Keratinocyte (primary cell): Measurements from ENCODE around the gene CBX8. TPM values are rescaled to one million over a fixed set of nuclear protein-coding genes. Genes with fewer than 3 reads are reported as not detected.
A peak's percentile ranks its signal among the peaks of the same experiment; 100 is the strongest.

Source experiments
- DNase-seq: peaks from one replicate; pipeline ENCODE4 v3.0.0-alpha.2; 2011; ENCODE audit warnings: low read depth, missing footprints, low spot score
- FAIRE-seq: peaks from 2 replicates; lab custom pipeline; 2011; peaks lifted over from hg19 to GRCh38; lab: Jason Lieb, UNC
- H2AFZ ChIP-seq: 2 replicates; pipeline ENCODE4 v1.6.0; 2012; ENCODE audit warnings: low read length, control low read depth, inconsistent platforms; ENCODE audit not compliant: control insufficient read depth
- H3K27ac ChIP-seq: 2 replicates; pipeline ENCODE4 v1.5.1; 2011; ENCODE audit warnings: low read length; ENCODE audit not compliant: control insufficient read depth, insufficient read depth
- H3K27me3 ChIP-seq: 3 replicates; pipeline ENCODE4 v1.6.0; 2011; ENCODE audit warnings: low read length; ENCODE audit not compliant: control insufficient read depth, insufficient read depth; ENCODE audit errors: extremely low read depth
- H3K36me3 ChIP-seq, 2 experiments: 2 replicates in 1 of 2; 3 replicates in 1 of 2; pipeline ENCODE4 v1.5.1; 2011; ENCODE audit warnings: low read length in 2 of 2, mild to moderate bottlenecking in 1 of 2; ENCODE audit not compliant: control insufficient read depth in 2 of 2, insufficient read depth in 2 of 2; ENCODE audit errors: extremely low read depth in 1 of 2
- H3K4me1 ChIP-seq: 3 replicates; pipeline ENCODE4 v1.5.1; 2011; ENCODE audit warnings: low read length; ENCODE audit not compliant: control insufficient read depth, insufficient read depth; ENCODE audit errors: extremely low read depth
- H3K4me2 ChIP-seq: 3 replicates; pipeline ENCODE4 v1.6.0; 2011; ENCODE audit warnings: low read depth, low read length; ENCODE audit not compliant: control insufficient read depth, insufficient read depth; ENCODE audit errors: extremely low read depth
- H3K4me3 ChIP-seq, 3 experiments: fragments of 200-600 bp in 1 of 3; sonication (generic) in 1 of 3; 2 replicates in 2 of 3; 3 replicates in 1 of 3; pipeline ENCODE4 v1.5.1; 2011 to 2016; ENCODE audit warnings: low read length in 3 of 3, mild to moderate bottlenecking in 3 of 3, control low read depth in 2 of 3, inconsistent platforms in 1 of 3, low read depth in 1 of 3, mixed read lengths in 1 of 3, mixed run types in 1 of 3, moderate library complexity in 1 of 3; ENCODE audit not compliant: control insufficient read depth in 2 of 3, insufficient read depth in 2 of 3; ENCODE audit errors: extremely low read depth in 1 of 3
- H3K79me2 ChIP-seq: 2 replicates; pipeline ENCODE4 v1.6.0; 2012; ENCODE audit warnings: low read length; ENCODE audit not compliant: control insufficient read depth, insufficient read depth
- H3K9ac ChIP-seq: 3 replicates; pipeline ENCODE4 v1.6.0; 2011; ENCODE audit warnings: low read length; ENCODE audit not compliant: control insufficient read depth, insufficient read depth; ENCODE audit errors: extremely low read depth
- H3K9me1 ChIP-seq: 3 replicates; pipeline ENCODE4 v1.6.0; 2011; ENCODE audit warnings: low read length; ENCODE audit not compliant: control insufficient read depth, insufficient read depth; ENCODE audit errors: extremely low read depth
- H3K9me3 ChIP-seq: 2 replicates; pipeline ENCODE4 v1.5.1; 2012; ENCODE audit warnings: low read depth, low read length; ENCODE audit not compliant: control insufficient read depth
- H4K20me1 ChIP-seq: 3 replicates; pipeline ENCODE4 v1.6.0; 2011; ENCODE audit warnings: low read length; ENCODE audit not compliant: control insufficient read depth, insufficient read depth; ENCODE audit errors: extremely low read depth
- CTCF ChIP-seq, 3 experiments: IDR thresholded peaks in 1 of 3; conservative IDR thresholded peaks in 1 of 3; optimal IDR thresholded peaks in 1 of 3; 2 replicates in 2 of 3; 3 replicates in 1 of 3; pipeline versions ENCODE3 to v1.5.1; 2011; ENCODE audit warnings: low read length in 3 of 3, mild to moderate bottlenecking in 3 of 3, moderate library complexity in 2 of 3, control low read depth in 1 of 3, inconsistent platforms in 1 of 3; ENCODE audit not compliant: insufficient read depth in 2 of 3; ENCODE audit errors: extremely low read depth in 1 of 3
- EZH2 ChIP-seq: IDR thresholded peaks from one replicate; pipeline ENCODE4 v1.6.1; 2012; ENCODE audit warnings: inconsistent platforms, mild to moderate bottlenecking, low read length, moderate library complexity
- dilution Hi-C: fragments of 300-500 bp; cut with MboI; formaldehyde crosslinking; loops from one replicate; pipeline ENCODE4 v1.7.0; 2020; ENCODE audit warnings: low sequenced_read_pairs; ENCODE audit not compliant: extremely low pct_ligation_motif_present
- polyA plus RNA-seq, 5 experiments: library from polyadenylated mRNA; depleted of rRNA in 3 of 5; stranded (reverse) in 3 of 5; stranded (forward) in 1 of 5; unstranded in 1 of 5; fragments of >200 nt; gene quantifications; 1 replicate in 1 of 5; 2 replicates in 3 of 5; 3 replicates in 1 of 5; pipeline versions ENCODE4 v1.2.1 to v1.2.3, GENCODE V29; 2011 to 2012; ENCODE audit warnings: missing spikeins in 2 of 5, low read depth in 1 of 5, low replicate concordance in 1 of 5

CBX8 gene
- polyA plus RNA-seq, 1 donor (not counting 4 experiments of a cell fraction or from before 2014, with no cell fraction given), result 0.49 TPM

GRCh38 chr17:79814974-79815835 lies 18.3 kb upstream of the CBX8 start:
- Histone ChIP-seq H2AFZ (no peak overlapping the region), H3K79me2 (no peaks in the 10 kb centered on the region), H3K36me3 (no peaks in the 10 kb centered on the region), H3K9me1 (no peaks in the 10 kb centered on the region), H3K27ac (no peak overlapping the region), H4K20me1 (peaks cover 2% of the 10 kb centered on the region), H3K4me1 (peaks cover 5% of the 10 kb centered on the region), H3K4me2 (peak overlapping the region; percentile 45), H3K9me3 (no peaks in the 10 kb centered on the region), H3K27me3 (peaks cover 90% of the 10 kb centered on the region), H3K4me3 (peak overlapping the region in 1 of 3 experiments; percentile 25), H3K9ac (no peak overlapping the region)
- no peak for FAIRE-seq
- DNase-seq, result no peak
- dilution Hi-C loops, result no loop called here
- TF ChIP-seq CTCF (optimal IDR thresholded peaks at IDR 0.05 in 1 of 3, IDR thresholded peaks at IDR 0.05 in 1 of 3, conservative IDR thresholded peaks at IDR 0.05 in 1 of 3; ENCODE audit: extremely low read depth in 1 of 3, insufficient read depth in 2 of 3, low read length in 3 of 3) (no peak), EZH2 (peak; percentile 81)

DNA sequence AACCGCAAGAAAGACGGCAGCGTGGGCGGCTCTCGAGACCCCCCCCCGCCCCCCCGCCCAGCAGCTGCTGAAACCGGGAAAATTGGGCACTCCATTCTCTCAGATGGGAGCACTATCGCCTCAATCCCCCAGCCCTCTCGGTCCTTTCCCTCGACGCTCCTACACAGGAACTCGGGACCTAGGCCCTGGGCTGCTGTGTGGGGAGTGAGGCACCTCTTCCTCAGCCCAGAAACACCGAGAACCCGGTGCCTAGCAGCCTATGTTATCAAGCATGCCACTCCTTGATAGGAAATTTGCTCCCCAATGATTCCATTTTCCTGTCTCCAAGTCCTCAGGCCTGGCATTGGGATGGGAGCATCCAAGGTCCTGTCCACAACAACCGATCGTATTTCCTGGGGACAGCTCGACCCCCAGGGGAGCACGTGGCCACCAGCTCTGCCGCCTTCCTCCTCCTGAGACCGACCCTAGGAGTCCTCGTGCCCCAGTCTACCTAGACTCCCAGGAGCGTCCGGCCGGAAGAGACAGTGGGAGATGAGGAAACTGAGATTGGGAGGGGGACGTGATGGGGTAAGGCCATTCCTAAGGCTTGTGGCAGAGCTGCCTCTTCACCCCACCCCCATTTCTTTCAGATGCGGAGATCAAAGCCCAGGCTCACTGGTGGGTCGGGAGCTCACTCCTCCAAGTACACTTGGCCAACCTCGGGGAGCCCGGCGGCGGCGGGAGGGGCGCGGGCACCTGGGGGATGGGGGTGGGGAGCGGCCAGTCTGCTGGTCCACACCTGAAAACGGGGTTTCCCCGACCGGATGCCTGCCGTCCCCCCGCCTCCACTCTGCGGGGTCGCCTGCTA lies 17.5 kb upstream of the CBX8 start:
- DNase-seq, result no peak
- no peak overlapping the region for H3K9ac ChIP-seq
- peaks cover 2% of the 10 kb centered on the region for H4K20me1 ChIP-seq
- no peaks in the 10 kb centered on the region for H3K9me1 ChIP-seq
- H3K4me3 ChIP-seq, result peak overlapping the region in 1 of 3 experiments; percentile 7
- H3K27ac ChIP-seq, result no peak overlapping the region
- H3K4me2 ChIP-seq, result peak overlapping the region; percentile 45
- H3K79me2 ChIP-seq, result no peaks in the 10 kb centered on the region
- no peak for TF ChIP-seq CTCF (optimal IDR thresholded peaks at IDR 0.05 in 1 of 3, IDR thresholded peaks at IDR 0.05 in 1 of 3, conservative IDR thresholded peaks at IDR 0.05 in 1 of 3; ENCODE audit: extremely low read depth in 1 of 3, insufficient read depth in 2 of 3, low read length in 3 of 3)
- peak; percentile 87 for TF ChIP-seq EZH2
- dilution Hi-C loops, result no loop called here
- H3K4me1 ChIP-seq, result peaks cover 5% of the 10 kb centered on the region
- no peaks in the 10 kb centered on the region for H3K36me3 ChIP-seq
- no peak overlapping the region for H2AFZ ChIP-seq
- no peaks in the 10 kb centered on the region for H3K9me3 ChIP-seq
- H3K27me3 ChIP-seq, result peaks cover 89% of the 10 kb centered on the region
- no peak for FAIRE-seq
